ENCODE data around the gene TCL1A.

Gene TCL1A

DNA sequence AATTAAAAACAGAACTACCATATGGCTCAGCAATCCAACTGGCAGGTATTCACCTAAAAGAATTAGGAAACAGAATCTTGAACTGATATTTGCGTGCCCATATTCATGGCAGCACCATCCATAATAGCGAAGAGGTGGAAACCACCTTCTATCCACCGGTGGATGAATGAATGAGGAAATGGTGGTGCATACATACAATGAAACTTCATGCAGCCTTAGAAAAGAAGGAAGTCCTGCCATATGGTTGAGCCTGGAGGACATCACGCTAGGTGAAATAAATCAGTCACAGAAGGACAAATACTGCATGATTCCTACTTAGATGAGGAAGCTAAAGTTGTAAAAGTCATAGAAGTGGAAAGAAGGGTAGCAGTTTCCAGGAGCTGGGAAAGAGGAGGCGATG, 6.6 kb downstream of the TCL1A start:
- no peak overlapping the region for H3K4me3 ChIP-seq (ENCODE audit: low read depth, low read length)

DNA sequence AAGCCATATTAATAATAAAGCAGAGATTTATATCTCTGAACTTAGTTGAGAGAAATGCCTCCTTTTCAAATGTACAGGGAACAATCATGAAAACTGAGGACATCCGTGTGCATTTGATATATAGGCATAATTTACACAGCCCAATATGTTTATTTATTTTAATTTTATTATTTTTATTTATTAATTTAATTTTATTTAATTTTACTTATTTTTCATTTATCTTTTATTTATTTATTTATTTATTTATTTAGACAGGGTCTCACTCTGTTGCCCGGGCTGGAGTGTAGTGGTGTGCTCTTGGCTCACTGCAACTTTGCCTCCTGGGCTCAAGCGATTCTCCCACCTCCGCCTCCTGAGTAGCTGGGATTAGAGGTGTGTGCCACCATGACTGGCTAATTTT, 8.4 kb downstream of the TCL1A start:
- H3K4me3 ChIP-seq (ENCODE audit: low read depth, low read length) = no peak overlapping the region

DNA sequence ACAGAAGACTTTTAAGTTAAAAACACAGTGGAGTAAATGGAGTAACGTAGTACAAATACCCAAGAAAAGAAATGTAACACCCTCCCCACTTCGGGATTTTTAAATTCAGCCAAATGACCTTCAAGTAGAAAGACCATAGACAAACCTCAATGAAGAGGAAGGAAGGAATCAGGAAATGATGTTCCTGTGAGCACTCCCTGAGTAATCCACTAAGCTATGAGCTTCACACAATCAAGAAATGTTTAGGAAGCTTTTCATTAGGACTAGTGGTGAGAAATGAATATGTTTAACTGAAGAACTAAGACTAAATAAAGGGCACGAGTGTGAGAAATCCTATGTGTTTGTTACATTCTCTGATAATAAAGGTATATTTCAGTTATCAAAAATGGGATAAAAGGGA, 10.1 kb downstream of the TCL1A start:
- H3K4me3 ChIP-seq (ENCODE audit: low read depth, low read length) = no peak overlapping the region

DNA sequence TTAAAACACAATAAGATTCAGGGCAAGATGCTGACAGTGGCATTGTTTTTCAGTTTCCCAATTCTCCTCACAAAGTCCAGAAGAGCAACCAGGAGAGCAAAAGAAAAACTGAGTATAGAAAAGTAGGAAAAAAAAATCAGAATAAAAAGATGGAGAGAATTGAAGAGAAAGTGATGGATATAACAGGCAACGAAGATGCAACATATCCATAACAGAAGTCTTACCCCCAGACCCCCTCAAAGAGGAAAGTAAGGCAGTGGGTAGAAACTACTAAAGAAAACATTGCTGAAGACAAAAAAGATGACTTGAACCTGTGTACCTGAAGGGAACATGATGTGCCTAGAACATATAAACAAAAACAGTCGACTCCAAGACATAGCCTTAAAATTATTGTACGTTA, 10.6 kb downstream of the TCL1A start:
- no peak overlapping the region for H3K4me3 ChIP-seq (ENCODE audit: low read depth, low read length)

DNA sequence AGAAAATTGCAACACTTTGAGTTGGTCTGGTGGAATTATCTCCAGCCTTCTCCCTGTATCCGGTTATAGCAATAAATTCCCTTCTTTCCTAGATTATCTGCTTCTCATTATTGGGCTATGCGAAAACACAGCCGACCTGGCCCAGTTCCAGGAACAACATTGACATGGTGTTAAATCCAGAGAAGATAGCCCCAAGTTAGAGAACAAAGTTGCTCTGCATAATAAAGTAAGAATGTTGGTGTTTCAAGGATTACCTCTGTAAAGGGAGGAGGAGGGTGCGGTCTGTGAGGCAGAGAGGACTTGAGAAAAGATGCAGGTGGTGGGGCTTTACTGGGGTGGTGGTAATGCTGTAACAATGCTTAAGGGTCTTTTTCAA, 12.1 kb downstream of the TCL1A start:
- no peak overlapping the region for H3K4me3 ChIP-seq (ENCODE audit: low read depth, low read length)

DNA sequence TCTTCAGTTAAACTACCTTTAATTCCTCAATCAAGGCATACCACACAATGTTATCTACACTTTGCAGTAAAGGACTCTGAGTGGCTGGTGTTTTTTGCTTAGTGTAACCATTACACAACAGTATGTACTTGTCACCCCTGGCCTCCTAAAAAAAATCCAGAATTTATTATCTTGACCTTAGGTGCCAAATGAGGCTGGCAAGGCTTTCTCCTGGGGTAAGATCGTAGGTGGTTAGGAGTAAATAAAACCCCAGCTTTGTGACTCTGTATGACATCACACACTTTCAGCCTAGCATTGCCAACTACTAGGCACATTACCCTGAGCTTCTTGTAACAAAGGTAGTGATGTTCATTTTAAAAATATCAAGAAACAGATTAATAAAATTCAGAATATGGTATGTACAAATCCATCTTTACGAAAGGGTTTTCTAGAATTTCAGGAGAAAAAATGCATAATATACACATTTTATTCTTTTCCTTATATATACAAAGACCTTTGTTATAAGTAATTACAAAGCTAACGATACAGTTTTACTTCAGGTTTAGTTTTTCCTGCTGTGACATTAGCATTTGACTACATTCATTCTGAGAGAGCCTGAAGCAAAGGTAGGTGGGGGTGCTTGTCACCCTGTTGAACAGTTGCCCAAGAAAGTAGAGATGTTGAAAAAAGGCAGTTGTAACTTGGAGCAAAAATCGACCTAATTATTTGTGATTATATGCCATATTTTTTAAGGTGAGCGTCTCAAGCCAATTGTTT, 13.5 kb downstream of the TCL1A start:
- no peak overlapping the region for H3K4me3 ChIP-seq (ENCODE audit: low read depth, low read length)

DNA sequence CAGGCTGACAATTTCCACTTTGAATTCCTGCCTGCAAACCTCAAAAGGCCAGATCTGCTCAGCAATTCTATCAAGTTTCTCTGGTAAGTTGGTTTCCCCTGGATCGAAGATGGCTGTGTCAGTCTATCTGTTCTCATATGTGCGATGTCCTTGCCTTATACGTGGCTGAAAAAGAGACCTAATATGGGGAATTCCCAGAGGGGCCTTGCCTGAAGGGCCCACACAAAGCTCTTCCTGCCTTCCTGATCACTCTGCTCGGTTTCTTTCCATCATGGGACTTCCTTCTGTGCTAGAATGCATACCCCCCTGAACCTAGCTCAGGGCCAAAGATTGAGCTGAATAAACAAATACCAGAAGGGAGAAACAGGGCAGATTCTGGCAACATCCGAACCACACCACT, 14.5 kb downstream of the TCL1A start:
- no peak overlapping the region for H3K4me3 ChIP-seq (ENCODE audit: low read depth, low read length)

DNA sequence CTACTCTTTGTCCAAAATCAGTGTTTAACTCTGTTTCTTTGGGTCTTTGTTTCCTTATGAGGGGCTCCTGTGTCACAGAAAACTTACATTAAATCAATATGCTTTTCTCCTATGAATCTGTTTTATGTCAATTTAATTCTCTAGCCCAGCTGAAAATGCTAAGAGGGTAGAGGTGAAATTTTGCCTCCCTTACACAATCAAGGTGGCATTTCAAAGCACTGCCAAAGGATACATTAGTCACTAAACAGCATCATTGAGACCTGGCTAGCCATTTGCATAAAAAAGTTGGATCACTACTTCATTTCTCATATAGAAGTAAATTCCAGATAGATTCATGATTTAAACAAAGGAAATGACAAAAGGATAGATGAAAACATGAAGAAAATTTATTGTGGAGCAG, 15.6 kb downstream of the TCL1A start:
- no peak overlapping the region for H3K4me3 ChIP-seq (ENCODE audit: low read depth, low read length)

DNA sequence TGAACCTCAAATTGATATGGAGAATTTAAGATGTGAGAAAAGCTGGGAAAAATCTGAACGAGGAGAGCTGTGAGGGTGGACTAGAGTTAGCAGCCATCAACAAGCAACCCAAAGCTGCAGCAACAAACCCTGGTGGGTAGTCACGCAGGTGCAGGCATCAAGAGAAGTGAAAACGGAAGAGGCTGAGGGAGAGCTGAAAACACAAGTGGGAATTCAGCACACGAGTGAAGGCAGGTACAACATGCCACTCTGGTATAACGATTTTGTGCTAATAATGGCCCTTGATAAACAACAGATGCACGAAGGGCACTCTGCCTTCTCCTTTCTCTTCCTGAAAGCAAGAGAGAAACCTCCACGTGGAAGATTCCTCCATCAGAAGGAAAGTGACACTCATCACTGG, 16.2 kb downstream of the TCL1A start:
- H3K4me3 ChIP-seq (ENCODE audit: low read depth, low read length) = no peak overlapping the region

DNA sequence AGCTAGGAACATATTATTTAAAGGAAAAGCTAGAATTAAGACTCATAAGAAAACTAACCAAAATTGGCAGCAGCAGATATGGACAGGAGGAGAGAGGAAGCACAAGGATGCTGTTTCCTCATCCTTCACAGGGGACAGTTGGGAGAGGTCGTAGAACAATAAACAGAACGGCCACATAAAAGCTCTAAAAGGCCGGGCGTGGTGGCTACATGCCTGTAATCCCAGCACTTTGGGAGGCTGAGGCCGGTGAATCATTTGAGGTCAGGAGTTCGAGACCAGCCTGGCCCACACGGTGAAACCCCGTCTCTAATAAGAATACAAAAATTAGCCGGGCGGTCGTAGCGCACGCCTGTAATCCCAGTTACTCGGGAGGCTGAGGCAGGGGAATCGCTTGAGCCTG, 17.2 kb downstream of the TCL1A start:
- H3K4me3 ChIP-seq (ENCODE audit: low read depth, low read length) = no peak overlapping the region

DNA sequence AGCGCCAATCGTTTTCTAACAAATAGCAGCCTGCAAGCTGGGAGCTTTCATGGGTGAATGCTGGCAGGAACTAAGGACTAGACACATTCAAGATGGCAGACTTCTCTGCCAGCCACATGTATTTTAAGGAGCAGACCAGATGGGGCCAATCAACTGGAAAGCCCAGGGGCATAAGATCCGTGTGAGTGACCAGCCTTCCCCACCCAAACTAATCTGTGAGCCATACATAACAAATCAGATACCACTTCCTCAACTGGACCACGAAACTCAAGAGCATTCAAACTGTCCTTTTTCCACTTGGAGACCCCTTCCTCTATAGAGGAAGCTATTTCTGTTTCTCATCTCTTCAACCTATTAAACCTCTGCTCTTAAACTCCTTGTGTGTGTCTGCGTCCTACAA, 18.0 kb downstream of the TCL1A start:
- no peak overlapping the region for H3K4me3 ChIP-seq (ENCODE audit: low read depth, low read length)

DNA sequence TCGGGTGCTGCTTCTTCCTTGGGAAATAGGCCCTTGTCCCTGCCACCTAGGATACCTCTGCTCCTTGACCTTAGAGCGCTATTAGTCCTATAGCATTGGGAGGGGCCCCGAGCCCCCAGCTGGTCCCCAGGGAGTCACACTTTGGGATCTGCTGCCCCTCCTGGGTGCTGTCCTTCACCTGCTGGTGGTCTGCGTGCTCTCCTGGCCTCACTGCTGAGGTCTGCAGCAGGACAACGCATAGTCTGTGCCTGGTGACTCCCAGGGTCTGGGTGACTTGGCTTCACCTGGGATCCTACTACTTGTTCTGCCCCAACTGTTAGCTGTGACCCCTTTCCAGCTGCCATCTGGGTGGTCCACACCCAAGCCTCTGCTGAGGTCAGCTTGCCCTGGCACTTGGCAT, 18.9 kb downstream of the TCL1A start:
- H3K4me3 ChIP-seq (ENCODE audit: low read depth, low read length) = no peak overlapping the region

DNA sequence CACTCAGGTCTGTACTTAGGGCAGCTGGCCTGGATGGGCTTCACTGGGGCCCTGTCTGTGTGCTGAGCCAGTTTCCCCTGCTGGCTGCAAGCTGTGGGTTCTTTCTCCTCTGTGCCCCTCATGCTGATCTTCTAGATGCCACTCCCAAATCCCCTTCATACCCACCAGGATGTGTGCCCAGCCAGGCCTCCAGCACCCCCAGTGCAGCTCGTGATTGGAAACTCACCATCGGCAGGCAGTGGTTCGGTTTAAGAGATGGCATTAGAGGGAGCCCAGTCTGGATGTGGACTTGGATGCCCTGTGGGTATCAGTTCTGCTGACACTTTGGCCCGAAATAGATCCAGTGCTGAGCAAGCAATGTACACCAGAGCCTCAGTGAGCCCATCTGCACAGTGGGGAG, 21.8 kb downstream of the TCL1A start:
- no peak overlapping the region for H3K4me3 ChIP-seq (ENCODE audit: low read depth, low read length)

DNA sequence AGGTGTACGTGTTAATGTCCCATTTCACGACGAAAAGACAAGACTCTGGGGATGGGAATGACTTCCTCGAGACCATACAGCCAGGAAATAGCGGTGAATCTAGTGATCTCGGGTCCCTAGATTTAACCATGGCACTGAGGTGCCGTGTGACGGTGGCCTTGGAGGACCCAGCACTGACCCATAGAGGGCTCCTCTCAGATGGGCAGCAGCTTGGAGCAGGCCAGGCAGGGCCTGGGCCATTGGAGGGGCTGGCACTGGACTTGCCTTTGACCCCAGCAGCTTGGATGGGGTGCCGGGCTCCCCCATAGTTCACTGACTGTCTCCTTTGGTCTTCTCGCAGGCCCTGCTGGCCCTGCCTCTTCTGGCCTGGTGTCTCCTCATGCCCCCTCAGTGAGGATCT, 22.3 kb downstream of the TCL1A start:
- no peak overlapping the region for H3K4me3 ChIP-seq (ENCODE audit: low read depth, low read length)

DNA sequence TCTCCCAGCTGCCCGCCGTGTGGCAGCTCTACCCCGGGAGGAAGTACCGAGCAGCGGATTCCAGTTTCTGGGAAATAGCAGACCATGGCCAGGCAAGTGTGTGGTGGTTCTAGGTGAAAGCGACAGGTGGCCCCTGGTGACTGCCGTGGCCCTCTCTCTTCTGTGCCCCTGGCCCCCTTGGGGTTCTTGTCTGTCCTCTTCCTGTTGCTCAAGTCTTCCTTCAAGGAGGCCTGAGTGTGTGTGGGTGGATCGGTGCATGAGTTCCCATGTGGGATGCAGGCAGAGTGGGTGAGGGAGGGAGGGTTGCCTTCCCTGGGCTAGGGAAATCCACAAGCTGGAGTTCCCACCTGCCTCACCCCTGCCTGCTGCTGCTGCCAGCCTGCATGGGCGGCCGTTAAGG, 23.1 kb downstream of the TCL1A start:
- no peak overlapping the region for H3K4me3 ChIP-seq (ENCODE audit: low read depth, low read length)

DNA sequence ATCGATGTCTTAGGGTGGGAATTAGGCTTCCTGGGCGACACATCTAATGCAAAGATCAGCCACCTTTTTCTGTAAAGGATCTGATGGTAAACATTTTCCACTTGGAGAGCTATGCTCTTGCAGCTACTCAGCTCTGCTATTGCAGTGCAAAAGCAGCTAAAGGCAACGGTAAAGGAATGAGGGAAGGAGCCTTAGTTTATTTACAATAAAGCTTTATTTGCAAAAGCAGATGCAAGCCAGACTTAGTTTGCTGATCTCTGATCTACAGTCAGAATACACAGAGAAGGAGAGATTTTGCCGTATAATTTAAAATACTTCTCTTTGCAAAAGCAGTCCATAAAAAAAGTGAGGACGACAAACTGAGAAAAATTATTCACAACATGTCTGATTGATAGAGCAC, 24.5 kb downstream of the TCL1A start:
- H3K4me3 ChIP-seq (ENCODE audit: low read depth, low read length) = no peak overlapping the region

DNA sequence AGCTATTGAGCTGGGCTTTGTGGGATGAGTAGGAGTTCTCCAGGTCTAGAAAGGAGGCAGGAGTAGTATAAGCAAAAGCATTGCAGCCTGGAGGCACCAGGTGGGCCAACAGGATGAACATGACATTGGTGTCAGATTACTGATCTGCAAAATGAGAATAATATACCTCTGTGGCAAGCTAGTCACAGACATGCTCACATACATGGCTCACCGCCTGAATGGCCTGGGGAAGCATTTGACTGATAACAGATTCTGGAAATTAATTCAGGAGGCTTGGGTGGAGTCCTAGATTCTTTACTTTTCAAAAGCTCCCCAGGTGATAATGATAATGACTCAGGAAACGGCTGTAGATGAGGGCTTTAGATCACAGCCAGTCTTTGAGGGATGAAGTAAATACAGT, 27.0 kb downstream of the TCL1A start:
- H3K4me3 ChIP-seq (ENCODE audit: low read depth, low read length) = no peak overlapping the region

DNA sequence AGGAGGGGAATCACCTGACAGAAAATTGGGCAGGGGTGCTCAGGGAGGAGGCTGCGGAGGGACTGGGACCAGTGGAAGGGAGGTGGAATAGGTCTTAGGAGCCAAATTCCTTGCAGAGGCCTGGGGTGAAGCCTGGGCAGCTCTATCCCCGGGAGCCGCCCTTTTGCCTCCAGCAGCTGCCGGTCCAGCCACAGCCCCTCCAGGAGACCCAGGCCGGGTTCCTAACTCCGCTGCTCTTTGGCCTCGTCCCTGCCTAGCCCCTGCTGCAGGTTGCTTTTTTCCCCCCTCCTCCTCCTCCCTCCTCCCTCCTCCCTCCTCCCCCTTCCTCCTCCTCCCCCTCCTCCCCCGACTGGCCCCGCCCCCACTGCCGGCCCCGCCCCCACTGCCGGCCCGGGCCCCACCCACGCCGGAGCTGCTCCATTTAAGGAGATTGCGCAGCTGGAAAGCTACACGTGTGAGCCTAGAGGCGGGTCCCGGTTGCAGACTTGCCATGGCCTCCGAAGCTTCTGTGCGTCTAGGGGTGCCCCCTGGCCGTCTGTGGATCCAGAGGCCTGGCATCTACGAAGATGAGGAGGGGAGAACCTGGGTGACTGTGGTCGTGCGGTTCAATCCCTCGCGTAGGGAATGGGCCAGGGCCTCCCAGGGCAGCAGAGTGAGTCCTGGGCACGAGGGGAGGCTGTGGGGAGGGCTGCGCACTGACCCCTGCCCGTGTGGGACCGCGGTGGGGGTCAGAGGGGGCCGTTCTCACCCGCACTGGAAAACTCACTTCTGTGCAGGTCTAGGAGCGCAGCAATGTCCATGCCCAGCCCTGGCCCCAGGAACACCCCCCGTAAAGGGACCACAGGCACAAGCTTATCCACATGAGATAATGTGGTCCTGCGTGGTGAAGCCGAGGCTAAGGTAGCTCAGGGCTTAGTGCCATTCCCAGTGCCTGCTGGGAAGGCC, 27.7 kb downstream of the TCL1A start, which contains the start of gene TCL1B:
Gene TCL1B (plus strand): TSS at position 449 of the 945 bp plus-strand sequence. CDS start 42 bp downstream, at position 491.
- no peak within 1 kb of the TSS for H3K4me3 ChIP-seq (ENCODE audit: low read depth, low read length)

DNA sequence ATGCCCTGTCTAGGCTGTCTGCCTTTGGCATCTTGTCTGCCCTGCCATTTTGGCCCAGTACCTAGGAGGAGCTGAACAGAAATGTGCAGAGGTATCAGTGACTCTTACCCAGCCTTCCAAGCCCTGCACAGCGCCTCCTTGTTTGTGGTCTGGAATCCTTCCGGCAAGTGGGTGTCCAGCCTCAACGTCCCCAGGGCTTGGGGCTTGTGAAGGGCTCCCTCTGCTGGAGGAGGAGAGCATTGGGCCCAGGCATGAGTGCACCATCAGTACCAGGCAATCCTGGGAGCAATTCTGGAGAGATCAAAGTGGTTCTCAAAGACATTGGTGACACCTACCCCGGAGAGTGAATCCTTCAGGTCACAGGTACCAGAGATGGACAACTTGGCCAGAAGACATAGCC, 30.1 kb downstream of the TCL1A start:
- H3K4me3 ChIP-seq (ENCODE audit: low read depth, low read length) = no peak overlapping the region

DNA sequence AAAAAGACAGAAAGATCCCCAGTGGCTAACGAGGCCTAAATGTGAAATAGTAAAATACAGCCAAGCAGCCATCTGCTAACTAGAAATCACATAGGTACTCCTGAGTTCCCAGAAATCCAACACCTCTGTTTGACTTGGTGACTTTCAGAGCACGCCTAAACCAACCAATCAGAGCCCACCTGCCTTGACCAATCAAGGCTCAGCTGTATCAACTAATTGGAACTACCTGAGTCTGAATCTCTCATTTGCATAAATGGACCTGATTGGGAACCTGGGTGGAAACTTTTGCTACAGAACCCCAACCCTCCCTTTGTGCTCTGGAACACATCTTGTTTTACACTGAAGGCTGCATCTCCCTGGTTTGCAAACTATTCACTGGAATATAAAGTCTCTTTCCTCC, 32.8 kb downstream of the TCL1A start:
- no peak overlapping the region for H3K4me3 ChIP-seq (ENCODE audit: low read depth, low read length)

DNA sequence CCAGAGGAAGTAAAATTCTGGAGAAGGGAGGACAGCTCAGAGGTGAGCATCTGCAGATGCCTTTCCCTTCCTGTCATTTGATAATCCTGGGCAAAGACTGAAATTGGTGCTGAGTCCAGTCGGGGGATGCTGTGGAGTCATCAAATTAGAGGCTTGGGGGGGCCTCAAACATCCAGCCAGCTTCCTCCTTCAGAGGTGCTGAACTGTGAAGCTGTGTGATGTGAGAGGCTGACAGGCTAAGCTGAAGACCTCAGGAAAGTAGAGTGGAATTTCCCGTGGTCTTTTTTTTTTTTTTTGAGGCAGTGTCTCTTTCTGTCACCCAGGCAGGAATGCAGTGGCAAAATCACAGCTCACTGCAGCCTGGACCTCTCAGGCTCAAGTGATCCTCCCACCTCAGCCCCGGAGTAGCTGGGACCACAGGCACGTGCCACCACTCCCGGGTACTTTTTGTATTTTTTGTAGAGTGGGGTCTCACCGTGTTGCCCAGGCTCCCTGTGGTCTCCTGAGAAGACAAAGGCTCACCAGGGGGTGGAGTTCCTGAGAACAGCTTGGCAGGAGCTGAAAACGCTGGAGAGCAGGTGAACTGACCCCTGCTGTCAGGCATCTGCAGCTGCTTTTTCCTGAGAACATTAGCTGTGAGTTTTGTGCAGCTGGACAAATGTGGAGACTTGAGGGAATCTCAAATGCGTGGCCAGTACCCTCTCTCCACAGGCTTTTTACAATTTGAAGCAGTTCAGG, 33.8 kb downstream of the TCL1A start:
- H3K4me3 ChIP-seq (ENCODE audit: low read depth, low read length) = no peak overlapping the region
